ENCODE results near the gene MEIS1. TPM values are rescaled to one million over a fixed set of nuclear protein-coding genes. Genes with fewer than 3 reads are reported as not detected.

Gene MEIS1
- total RNA-seq, 1 experiment from 2014 or later, result 4.4 TPM

DNA sequence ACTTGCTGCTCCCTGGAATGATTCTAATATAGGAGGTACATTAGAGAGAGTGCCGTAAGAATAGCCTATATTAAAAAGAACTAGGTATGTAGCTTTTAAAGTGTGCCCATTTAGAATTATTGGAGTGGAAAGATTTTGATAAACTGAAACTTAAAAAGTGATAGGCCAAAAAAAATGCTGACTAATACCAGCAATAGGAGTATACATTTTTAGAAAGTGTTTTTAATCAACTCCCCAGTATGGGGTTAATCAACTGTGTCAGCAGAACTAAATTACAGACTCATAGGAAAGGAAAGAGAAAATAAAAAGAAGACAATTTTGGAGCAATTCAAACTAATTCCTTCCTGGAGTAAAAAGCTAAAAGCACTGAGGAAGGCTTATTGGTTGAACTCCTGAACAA lies 13.3 kb upstream of the MEIS1 start:
- intact Hi-C loops (cut with micrococcal nuclease), result no loop called here
- no peak overlapping the region for H3K27ac Mint-ChIP-seq (ENCODE audit: low read depth, unreplicated experiment)
- TF ChIP-seq, protein P1, sequence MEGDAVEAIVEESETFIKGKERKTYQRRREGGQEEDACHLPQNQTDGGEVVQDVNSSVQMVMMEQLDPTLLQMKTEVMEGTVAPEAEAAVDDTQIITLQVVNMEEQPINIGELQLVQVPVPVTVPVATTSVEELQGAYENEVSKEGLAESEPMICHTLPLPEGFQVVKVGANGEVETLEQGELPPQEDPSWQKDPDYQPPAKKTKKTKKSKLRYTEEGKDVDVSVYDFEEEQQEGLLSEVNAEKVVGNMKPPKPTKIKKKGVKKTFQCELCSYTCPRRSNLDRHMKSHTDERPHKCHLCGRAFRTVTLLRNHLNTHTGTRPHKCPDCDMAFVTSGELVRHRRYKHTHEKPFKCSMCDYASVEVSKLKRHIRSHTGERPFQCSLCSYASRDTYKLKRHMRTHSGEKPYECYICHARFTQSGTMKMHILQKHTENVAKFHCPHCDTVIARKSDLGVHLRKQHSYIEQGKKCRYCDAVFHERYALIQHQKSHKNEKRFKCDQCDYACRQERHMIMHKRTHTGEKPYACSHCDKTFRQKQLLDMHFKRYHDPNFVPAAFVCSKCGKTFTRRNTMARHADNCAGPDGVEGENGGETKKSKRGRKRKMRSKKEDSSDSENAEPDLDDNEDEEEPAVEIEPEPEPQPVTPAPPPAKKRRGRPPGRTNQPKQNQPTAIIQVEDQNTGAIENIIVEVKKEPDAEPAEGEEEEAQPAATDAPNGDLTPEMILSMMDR (IDR thresholded peaks at IDR 0.05; ENCODE audit: unreplicated experiment), result no peak
- H3K27me3 Mint-ChIP-seq (ENCODE audit: insufficient read depth, unreplicated experiment), result peaks cover 11% of the 10 kb centered on the region
- CTCF ChIA-PET, result interaction anchor here (0.6 to 1.3 kb wide), 2 partner anchors 420 to 700 kb away, joined by 3 read pairs; no protein-coding TSS in a partner anchor
- H3K36me3 Mint-ChIP-seq (ENCODE audit: insufficient read depth, unreplicated experiment), result no peaks in the 10 kb centered on the region
- BruUV-seq (replicated peaks), result no TSS peak
- no peak for DNase-seq (ENCODE audit: unreplicated experiment)
- POLR2A ChIA-PET, result interaction anchor here (0.7 to 1.0 kb wide), 2 partner anchors 12 to 503 kb away, joined by 3 read pairs; no protein-coding TSS in a partner anchor
- H3K4me3 Mint-ChIP-seq (ENCODE audit: unreplicated experiment), result no peak overlapping the region
- no peaks in the 10 kb centered on the region for H3K4me1 Mint-ChIP-seq (ENCODE audit: insufficient read depth, unreplicated experiment)
- no peaks in the 10 kb centered on the region for H3K9me3 Mint-ChIP-seq (ENCODE audit: unreplicated experiment)

GRCh38 chr2:66423391-66424124 lies 11.4 kb upstream of the MEIS1 start:
- ChIA-PET POLR2A (interaction anchor here (2.0 kb wide), 1 partner anchor 10 kb away, joined by 8 read pairs; the partner anchor contains the start of gene MEIS1), CTCF (interaction anchor here (0.5 to 1.3 kb wide), 2 partner anchors 10 to 803 kb away, joined by 3 to 10 read pairs; no protein-coding TSS in a partner anchor)
- H3K9me3 Mint-ChIP-seq (ENCODE audit: unreplicated experiment), result no peaks in the 10 kb centered on the region
- H3K4me1 Mint-ChIP-seq (ENCODE audit: insufficient read depth, unreplicated experiment), result no peaks in the 10 kb centered on the region
- H3K36me3 Mint-ChIP-seq (ENCODE audit: insufficient read depth, unreplicated experiment), result no peaks in the 10 kb centered on the region
- H3K27me3 Mint-ChIP-seq (ENCODE audit: insufficient read depth, unreplicated experiment), result peaks cover 11% of the 10 kb centered on the region
- TF ChIP-seq, protein P1 (IDR thresholded peaks at IDR 0.05; ENCODE audit: unreplicated experiment), result no peak
- H3K27ac Mint-ChIP-seq (ENCODE audit: low read depth, unreplicated experiment), result no peak overlapping the region
- no peak for DNase-seq (ENCODE audit: unreplicated experiment)
- no TSS peak for BruUV-seq (replicated peaks)
- H3K4me3 Mint-ChIP-seq (ENCODE audit: unreplicated experiment), result no peak overlapping the region
- intact Hi-C loops (cut with micrococcal nuclease), result no loop called here

- intact Hi-C loops (cut with micrococcal nuclease), result loop anchor here (5.0 kb wide), 3 partner anchors 704 to 1036 kb away; no protein-coding TSS in a partner anchor
- Mint-ChIP-seq H3K4me1 (ENCODE audit: insufficient read depth, unreplicated experiment) (no peaks in the 10 kb centered on the region), H3K36me3 (ENCODE audit: insufficient read depth, unreplicated experiment) (no peaks in the 10 kb centered on the region), H3K27ac (ENCODE audit: low read depth, unreplicated experiment) (no peak overlapping the region), H3K4me3 (ENCODE audit: unreplicated experiment) (no peak overlapping the region), H3K9me3 (ENCODE audit: unreplicated experiment) (no peaks in the 10 kb centered on the region), H3K27me3 (ENCODE audit: insufficient read depth, unreplicated experiment) (peaks cover 11% of the 10 kb centered on the region)
- ChIA-PET POLR2A (interaction anchor here (0.7 kb wide), 1 partner anchor 1059 kb away, joined by 4 read pairs; no protein-coding TSS in a partner anchor), CTCF (interaction anchor here (0.6 to 0.9 kb wide), 9 partner anchors 12 to 1559 kb away, joined by 3 to 5 read pairs (median 4); no protein-coding TSS in a partner anchor)
- DNase-seq (ENCODE audit: unreplicated experiment), result no peak
- TF ChIP-seq, protein P1 (IDR thresholded peaks at IDR 0.05; ENCODE audit: unreplicated experiment), result no peak
- BruUV-seq (replicated peaks), result no TSS peak
These were observed 8.4 kb upstream of the MEIS1 start for GRCh38 chr2:66426244-66427111.
